HEK293 (cell line): ENCODE measurements around the gene COG1.

ENCODE experiments used
- CTCF ChIA-PET: fragments of 350-600 bp; formaldehyde crosslinking; extraction: SDS; loops from one replicate; lab custom pipeline; 2021; ENCODE audit warnings: antibody characterized with exemption; lab: Yijun Ruan, JAX
- POLR2A ChIA-PET: fragments of 300-600 bp; formaldehyde crosslinking; extraction: SDS; loops from one replicate; lab custom pipeline; 2020; ENCODE audit warnings: antibody characterized with exemption, inconsistent platforms; lab: Yijun Ruan, JAX
- H3K27ac ChIP-seq: fragments of 200-500 bp; sonication (Bioruptor generic); 2 replicates; pipeline ENCODE4 v1.5.1; 2014; ENCODE audit warnings: low read depth, low read length, control low read depth, inconsistent platforms; ENCODE audit errors: extremely low read depth
- H3K36me3 ChIP-seq, 2 experiments: fragments of 200-500 bp in 1 of 2; sonication (Bioruptor generic) in 1 of 2; 1 replicate in 1 of 2; 2 replicates in 1 of 2; pipeline ENCODE4 v1.5.1; 2014 to 2017; ENCODE audit warnings: inconsistent platforms in 2 of 2, low read length in 2 of 2; ENCODE audit not compliant: control insufficient read depth in 2 of 2, insufficient read depth in 1 of 2
- H3K4me1 ChIP-seq: fragments of 200-500 bp; sonication (Bioruptor generic); 2 replicates; pipeline ENCODE4 v1.5.1; 2014; ENCODE audit warnings: mild to moderate bottlenecking, low read length, inconsistent platforms; ENCODE audit not compliant: control insufficient read depth, insufficient read depth
- H3K4me3 ChIP-seq: 2 replicates; pipeline ENCODE4 v1.5.1; 2011; ENCODE audit warnings: low read depth, mild to moderate bottlenecking, control low read depth, low read length, moderate library complexity
- H3K9me3 ChIP-seq: fragments of 200-500 bp; sonication (Bioruptor generic); 2 replicates; pipeline ENCODE4 v1.5.1; 2014; ENCODE audit warnings: low read depth, low read length, inconsistent platforms; ENCODE audit not compliant: control insufficient read depth, insufficient read depth
- EGR2 ChIP-seq: fragments of 450-650 bp; formaldehyde crosslinking; IDR thresholded peaks from 2 replicates; pipeline ENCODE4 v1.5.1; 2016; ENCODE audit warnings: low read depth, missing biosample characterization, missing genetic modification characterization
- HOXC10 ChIP-seq: sonication (generic); formaldehyde crosslinking; IDR thresholded peaks from 2 replicates; pipeline ENCODE4 v1.8.1; 2023; ENCODE audit warnings: mild to moderate bottlenecking, missing genetic modification reagents
- OSR2 ChIP-seq: fragments of 450-650 bp; formaldehyde crosslinking; IDR thresholded peaks from 2 replicates; pipeline ENCODE4 v1.5.1; 2016; ENCODE audit warnings: missing biosample characterization, missing genetic modification characterization
- REST ChIP-seq: fragments of 450-650 bp; formaldehyde crosslinking; IDR thresholded peaks from 2 replicates; pipeline ENCODE4 v1.5.1; 2016; ENCODE audit warnings: missing biosample characterization, missing genetic modification characterization
- ZBTB1 ChIP-seq: fragments of 450-650 bp; formaldehyde crosslinking; IDR thresholded peaks from 2 replicates; pipeline ENCODE4 v1.5.1; 2016; ENCODE audit warnings: missing biosample characterization, missing genetic modification characterization
- ZBTB20 ChIP-seq: fragments of 450-650 bp; formaldehyde crosslinking; IDR thresholded peaks from 2 replicates; pipeline ENCODE4 v1.5.1; 2016; ENCODE audit warnings: missing biosample characterization, missing genetic modification characterization
- ZFHX2 ChIP-seq: fragments of 450-650 bp; formaldehyde crosslinking; conservative IDR thresholded peaks from 2 replicates; pipeline ENCODE4 v1.5.1; 2016; ENCODE audit warnings: missing biosample characterization, missing genetic modification characterization
- ZFP41 ChIP-seq: fragments of 450-650 bp; formaldehyde crosslinking; IDR thresholded peaks from 2 replicates; pipeline ENCODE4 v1.5.1; 2016; ENCODE audit warnings: missing biosample characterization, missing genetic modification characterization, borderline replicate concordance
- ZNF140 ChIP-seq: fragments of 450-650 bp; formaldehyde crosslinking; IDR thresholded peaks from 2 replicates; pipeline ENCODE4 v1.5.1; 2016; ENCODE audit warnings: missing biosample characterization, missing genetic modification characterization
- ZNF19 ChIP-seq: fragments of 450-650 bp; formaldehyde crosslinking; IDR thresholded peaks from 2 replicates; pipeline ENCODE4; 2016; ENCODE audit warnings: missing biosample characterization, missing genetic modification characterization, low read depth
- ZNF214 ChIP-seq: fragments of 450-650 bp; formaldehyde crosslinking; IDR thresholded peaks from 2 replicates; pipeline ENCODE4 v1.5.1; 2017; ENCODE audit warnings: missing biosample characterization, mild to moderate bottlenecking, missing genetic modification characterization, borderline replicate concordance
- ZNF223 ChIP-seq: fragments of 450-650 bp; formaldehyde crosslinking; IDR thresholded peaks from 2 replicates; pipeline ENCODE4 v1.5.1; 2016; ENCODE audit warnings: missing biosample characterization, missing genetic modification characterization
- ZNF292 ChIP-seq: fragments of 450-650 bp; formaldehyde crosslinking; IDR thresholded peaks from 2 replicates; pipeline ENCODE4 v1.5.1; 2016; ENCODE audit warnings: low read depth, missing biosample characterization, missing genetic modification characterization, borderline replicate concordance
- ZNF521 ChIP-seq: fragments of 450-650 bp; formaldehyde crosslinking; IDR thresholded peaks from 2 replicates; pipeline ENCODE4 v1.5.1; 2017; ENCODE audit warnings: missing biosample characterization, mild to moderate bottlenecking, missing genetic modification characterization
- ZNF544 ChIP-seq: fragments of 450-650 bp; formaldehyde crosslinking; IDR thresholded peaks from 2 replicates; pipeline ENCODE4 v1.5.0; 2017; ENCODE audit warnings: missing biosample characterization, missing genetic modification characterization
- ZNF548 ChIP-seq: fragments of 450-650 bp; formaldehyde crosslinking; IDR thresholded peaks from 2 replicates; pipeline ENCODE4 v1.5.1; 2016; ENCODE audit warnings: missing biosample characterization, missing genetic modification characterization
- ZNF560 ChIP-seq: fragments of 450-650 bp; formaldehyde crosslinking; IDR thresholded peaks from 2 replicates; pipeline ENCODE4 v1.5.1; 2017; ENCODE audit warnings: missing biosample characterization, missing genetic modification characterization, borderline replicate concordance
- ZNF600 ChIP-seq: fragments of 450-650 bp; formaldehyde crosslinking; IDR thresholded peaks from 2 replicates; pipeline ENCODE4 v1.5.1; 2016; ENCODE audit warnings: missing biosample characterization, missing genetic modification characterization
- ZNF654 ChIP-seq: fragments of 450-650 bp; formaldehyde crosslinking; IDR thresholded peaks from 2 replicates; pipeline ENCODE4 v1.5.1; 2016; ENCODE audit warnings: low read depth, missing biosample characterization, missing genetic modification characterization
- ZSCAN16 ChIP-seq: fragments of 450-650 bp; formaldehyde crosslinking; IDR thresholded peaks from 2 replicates; pipeline ENCODE4 v1.5.1; 2016; ENCODE audit warnings: missing biosample characterization, missing genetic modification characterization
- TF ChIP-seq, protein P1 (sequence below): fragments of 450-650 bp; formaldehyde crosslinking; IDR thresholded peaks from 2 replicates; pipeline ENCODE4 v1.5.1; 2016; ENCODE audit warnings: missing biosample characterization, missing genetic modification characterization
- TF ChIP-seq, protein P2 (sequence below): fragments of 450-650 bp; formaldehyde crosslinking; IDR thresholded peaks from 2 replicates; pipeline ENCODE4 v1.5.1; 2017; ENCODE audit warnings: missing biosample characterization, mild to moderate bottlenecking, missing genetic modification characterization, moderate library complexity

COG1 gene

DNA sequence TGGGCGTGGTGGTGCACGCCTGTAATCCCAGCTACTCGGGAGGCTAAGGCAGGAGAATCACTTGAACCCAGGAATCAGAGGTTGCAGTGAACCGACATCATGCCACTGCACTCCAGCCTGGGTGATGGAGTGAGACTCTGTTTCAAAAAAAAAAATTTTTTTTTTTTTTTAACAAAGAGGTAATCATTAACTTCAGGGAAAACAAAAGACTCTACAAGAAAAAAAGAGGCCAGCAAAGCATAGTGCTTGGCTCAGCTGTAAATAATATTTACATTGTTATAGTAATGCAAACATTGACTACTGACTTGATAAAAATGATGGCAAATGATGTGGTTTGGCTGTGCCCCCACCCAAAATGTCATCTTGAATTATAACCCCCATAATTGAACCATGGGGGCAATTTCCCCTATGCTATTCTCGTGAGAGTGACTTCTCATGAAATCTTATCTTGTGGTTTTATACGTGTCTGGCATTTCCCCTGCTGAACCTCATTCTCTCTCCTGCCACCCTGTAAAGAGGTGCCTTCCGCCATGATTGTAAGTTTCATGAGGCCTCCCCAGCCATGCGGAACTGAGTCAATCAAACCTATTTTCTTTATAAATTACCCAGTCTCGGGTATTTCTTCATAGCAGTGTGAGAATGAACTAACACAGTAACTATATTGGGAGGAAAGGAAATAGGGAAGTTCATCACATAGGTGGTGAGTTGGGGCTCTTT lies 40.8 kb upstream of the COG1 start:
- no peaks in the 10 kb centered on the region for H3K9me3 ChIP-seq
- POLR2A ChIA-PET = no interaction called here
- H3K4me3 ChIP-seq = no peak overlapping the region
- H3K36me3 ChIP-seq = no peaks in the 10 kb centered on the region
- no peak overlapping the region for H3K27ac ChIP-seq
- no peaks in the 10 kb centered on the region; the same call in 1 of the 2 replicates for H3K4me1 ChIP-seq
- TF ChIP-seq ZNF600 (tag by site-specific recombination) (no peak), ZNF560 (tag by site-specific recombination) (no peak), HOXC10 (CRISPR knock-in tag) (no peak), ZNF548 (no peak)
- TF ChIP-seq, protein P1, sequence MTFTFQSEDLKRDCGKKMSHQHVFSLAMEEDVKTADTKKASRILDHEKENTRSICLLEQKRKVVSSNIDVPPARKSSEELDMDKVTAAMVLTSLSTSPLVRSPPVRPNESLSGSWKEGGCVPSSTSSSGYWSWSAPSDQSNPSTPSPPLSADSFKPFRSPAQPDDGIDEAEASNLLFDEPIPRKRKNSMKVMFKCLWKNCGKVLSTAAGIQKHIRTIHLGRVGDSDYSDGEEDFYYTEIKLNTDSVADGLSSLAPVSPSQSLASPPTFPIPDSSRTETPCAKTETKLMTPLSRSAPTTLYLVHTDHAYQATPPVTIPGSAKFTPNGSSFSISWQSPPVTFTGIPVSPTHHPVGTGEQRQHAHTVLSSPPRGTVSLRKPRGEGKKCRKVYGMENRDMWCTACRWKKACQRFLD = no peak
- TF ChIP-seq, all 188 proteins: peak for 0
- CTCF ChIA-PET = interaction anchor here (1.4 kb wide), 1 partner anchor 427 kb away, joined by 3 read pairs; no protein-coding TSS in a partner anchor

DNA sequence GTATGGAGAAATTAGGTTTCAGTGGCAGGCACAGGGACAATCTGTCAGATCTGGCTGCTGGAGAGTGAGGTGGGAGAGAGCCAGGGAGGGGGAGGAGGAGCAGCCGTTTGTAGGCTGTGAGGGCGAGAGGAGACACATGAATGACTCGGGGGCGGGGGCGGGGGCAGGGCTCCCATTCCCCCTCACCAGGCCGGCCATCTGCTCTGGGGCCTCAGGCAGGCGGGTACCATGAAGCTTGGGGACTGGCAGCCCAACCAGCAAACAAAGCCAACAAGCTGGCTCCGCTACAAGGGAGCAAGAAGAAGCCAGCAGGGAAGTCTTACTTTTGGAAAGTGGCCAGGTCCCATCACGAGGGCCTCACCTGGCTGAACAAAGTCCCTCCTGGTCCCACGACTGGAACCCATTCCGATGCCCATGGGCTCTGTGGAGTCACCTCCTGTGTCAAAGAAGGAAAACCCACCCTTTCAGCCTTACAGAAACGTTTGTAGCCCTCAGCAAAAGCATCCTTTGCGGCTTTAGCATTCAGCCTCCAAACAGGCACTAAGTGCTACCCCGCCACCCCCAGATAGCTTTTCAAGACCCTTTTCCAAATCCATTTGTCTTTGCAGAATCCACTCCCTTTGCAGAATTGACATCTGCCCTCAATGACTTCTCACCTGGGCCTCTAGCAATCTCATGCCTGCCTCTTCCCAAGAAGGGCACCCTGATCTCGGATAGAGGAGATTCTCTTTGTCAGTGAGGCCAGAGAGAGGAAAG lies 37.3 kb upstream of the COG1 start:
- Histone ChIP-seq H3K9me3 (no peaks in the 10 kb centered on the region), H3K4me3 (no peak overlapping the region), H3K27ac (peak overlapping the region; percentile 10; the same call in 1 of the 2 replicates), H3K4me1 (no peaks in the 10 kb centered on the region; the same call in 1 of the 2 replicates)
- CTCF ChIA-PET = interaction anchor here (0.6 to 2.8 kb wide), 14 partner anchors 12 to 595 kb away, joined by 3 to 34 read pairs (median 5); no protein-coding TSS in a partner anchor
- POLR2A ChIA-PET = interaction anchor here (1.1 kb wide), 1 partner anchor 170 kb away, joined by 6 read pairs; no protein-coding TSS in a partner anchor
- TF ChIP-seq ZFHX2 (tag by site-specific recombination) (peak; percentile 71), EGR2 (tag by site-specific recombination) (peak; percentile 82), ZNF544 (tag by site-specific recombination) (no peak), ZSCAN16 (tag by site-specific recombination) (no peak), ZNF223 (tag by site-specific recombination) (no peak), ZNF19 (tag by site-specific recombination) (no peak)
- TF ChIP-seq, protein P2, sequence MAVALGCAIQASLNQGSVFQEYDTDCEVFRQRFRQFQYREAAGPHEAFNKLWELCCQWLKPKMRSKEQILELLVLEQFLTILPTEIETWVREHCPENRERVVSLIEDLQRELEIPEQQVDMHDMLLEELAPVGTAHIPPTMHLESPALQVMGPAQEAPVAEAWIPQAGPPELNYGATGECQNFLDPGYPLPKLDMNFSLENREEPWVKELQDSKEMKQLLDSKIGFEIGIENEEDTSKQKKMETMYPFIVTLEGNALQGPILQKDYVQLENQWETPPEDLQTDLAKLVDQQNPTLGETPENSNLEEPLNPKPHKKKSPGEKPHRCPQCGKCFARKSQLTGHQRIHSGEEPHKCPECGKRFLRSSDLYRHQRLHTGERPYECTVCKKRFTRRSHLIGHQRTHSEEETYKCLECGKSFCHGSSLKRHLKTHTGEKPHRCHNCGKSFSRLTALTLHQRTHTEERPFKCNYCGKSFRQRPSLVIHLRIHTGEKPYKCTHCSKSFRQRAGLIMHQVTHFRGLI (tag by site-specific recombination) = 0 out of 2 replicates have a peak, but pooled peaks have one; percentile 31
- TF ChIP-seq, all 188 proteins: peak for 3
- H3K36me3 ChIP-seq = no peaks in the 10 kb centered on the region

- ChIA-PET POLR2A (interaction anchor here (1.1 kb wide), 1 partner anchor 170 kb away, joined by 6 read pairs; no protein-coding TSS in a partner anchor), CTCF (interaction anchor here (0.6 to 2.8 kb wide), 27 partner anchors 10 to 599 kb away, joined by 3 to 34 read pairs (median 4); partner anchors contain the start of gene SLC39A11)
- H3K9me3 ChIP-seq = no peaks in the 10 kb centered on the region
- H3K36me3 ChIP-seq = no peaks in the 10 kb centered on the region
- H3K27ac ChIP-seq = peak overlapping the region; percentile 10; the same call in 1 of the 2 replicates
- no peaks in the 10 kb centered on the region; the same call in 1 of the 2 replicates for H3K4me1 ChIP-seq
- H3K4me3 ChIP-seq = no peak overlapping the region
- no peak for TF ChIP-seq REST
- TF ChIP-seq ZBTB1 (tag by site-specific recombination) = no peak
- no peak for TF ChIP-seq ZNF140
- TF ChIP-seq ZNF521 (tag by site-specific recombination) = no peak
- TF ChIP-seq ZFP41 (tag by site-specific recombination) = no peak
- no peak for TF ChIP-seq ZNF214 (tag by site-specific recombination)
- no peak for TF ChIP-seq ZNF292
- no peak for TF ChIP-seq OSR2
- TF ChIP-seq ZNF654 (tag by site-specific recombination) = peak; percentile 37
- peak; percentile 31; the same call in 1 of the 2 replicates for TF ChIP-seq ZBTB20 (tag by site-specific recombination)
Measured at GRCh38 chr17:73156166-73156840, 36.6 kb upstream of the COG1 start.
